Trophoblast cell (in vitro differentiated cells and primary cell): Measurements from ENCODE around the gene CARM1. TPM values are rescaled to one million over a fixed set of nuclear protein-coding genes. Genes with fewer than 3 reads are reported as not detected.

ENCODE experiments used
- DNase-seq, 2 donors: peaks; one replicate each; pipeline ENCODE4 v3.0.0-alpha.2; 2016
- H2AFZ ChIP-seq: 2 replicates; pipeline ENCODE4 v1.6.1; 2013; ENCODE audit warnings: low read length, moderate library complexity, mild to moderate bottlenecking; ENCODE audit not compliant: insufficient read depth, poor library complexity
- H2AK5ac ChIP-seq: 2 replicates; pipeline ENCODE4 v1.6.1; 2013; ENCODE audit warnings: mild to moderate bottlenecking, low read length
- H2BK120ac ChIP-seq: 2 replicates; pipeline ENCODE4 v1.6.1; 2013; ENCODE audit warnings: low read length, mild to moderate bottlenecking, moderate library complexity; ENCODE audit not compliant: insufficient read depth, poor library complexity
- H2BK12ac ChIP-seq: 2 replicates; pipeline ENCODE4 v1.6.1; 2013; ENCODE audit warnings: mild to moderate bottlenecking, low read length, moderate library complexity
- H2BK5ac ChIP-seq: 2 replicates; pipeline ENCODE4 v1.6.1; 2013; ENCODE audit warnings: low read length, low read depth, moderate library complexity, mild to moderate bottlenecking; ENCODE audit not compliant: poor library complexity
- H3K14ac ChIP-seq: 2 replicates; pipeline ENCODE4 v1.6.1; 2013; ENCODE audit warnings: mild to moderate bottlenecking, low read length
- H3K18ac ChIP-seq: 2 replicates; pipeline ENCODE4 v1.6.1; 2013; ENCODE audit warnings: mild to moderate bottlenecking, low read length
- H3K23ac ChIP-seq: 2 replicates; pipeline ENCODE4 v1.6.1; 2013; ENCODE audit warnings: low read length
- H3K27ac ChIP-seq: 2 replicates; pipeline ENCODE4 v1.5.1; 2013; ENCODE audit warnings: low read depth, mild to moderate bottlenecking, inconsistent platforms, low read length, moderate library complexity
- H3K27me3 ChIP-seq: 2 replicates; pipeline ENCODE4 v1.6.1; 2013; ENCODE audit warnings: inconsistent platforms, mild to moderate bottlenecking, low read length, moderate library complexity; ENCODE audit not compliant: insufficient read depth
- H3K36me3 ChIP-seq, 2 experiments: 1 replicate in 1 of 2; 2 replicates in 1 of 2; pipeline ENCODE4 v1.6.1; 2013; ENCODE audit warnings: low read length in 2 of 2, mild to moderate bottlenecking in 2 of 2, moderate library complexity in 1 of 2; ENCODE audit not compliant: insufficient read depth in 2 of 2, control insufficient read depth in 1 of 2
- H3K4ac ChIP-seq: 2 replicates; pipeline ENCODE4 v1.6.1; 2013; ENCODE audit warnings: low read depth, mild to moderate bottlenecking, low read length, moderate library complexity
- H3K4me1 ChIP-seq, 2 experiments: 1 replicate in 1 of 2; 2 replicates in 1 of 2; pipeline ENCODE4 v1.6.1; 2013; ENCODE audit warnings: low read length in 2 of 2, mild to moderate bottlenecking in 2 of 2, moderate library complexity in 1 of 2; ENCODE audit not compliant: insufficient read depth in 2 of 2, control insufficient read depth in 1 of 2
- H3K4me2 ChIP-seq: 2 replicates; pipeline ENCODE4 v1.6.1; 2013; ENCODE audit warnings: inconsistent platforms, mild to moderate bottlenecking, low read length, moderate library complexity
- H3K4me3 ChIP-seq: 2 replicates; pipeline ENCODE4 v1.5.1; 2013; ENCODE audit warnings: mild to moderate bottlenecking, low read depth, low read length, inconsistent platforms
- H3K79me1 ChIP-seq: one replicate; pipeline ENCODE4 v1.6.1; 2013; ENCODE audit warnings: low read length
- H3K79me2 ChIP-seq: 2 replicates; pipeline ENCODE4 v1.6.1; 2013; ENCODE audit warnings: low read length, mild to moderate bottlenecking; ENCODE audit not compliant: control insufficient read depth, insufficient read depth, poor library complexity
- H3K9ac ChIP-seq: 2 replicates; pipeline ENCODE4 v1.6.1; 2013; ENCODE audit warnings: mild to moderate bottlenecking, low read length
- H3K9me3 ChIP-seq: 2 replicates; pipeline ENCODE4 v1.6.1; 2013; ENCODE audit warnings: low read depth, mild to moderate bottlenecking, control low read depth, inconsistent platforms, low read length; ENCODE audit not compliant: insufficient read depth
- H4K12ac ChIP-seq: 2 replicates; pipeline ENCODE4 v1.6.1; 2013; ENCODE audit warnings: low read depth, mild to moderate bottlenecking, low read length, moderate library complexity
- H4K8ac ChIP-seq: 2 replicates; pipeline ENCODE4 v1.6.1; 2013; ENCODE audit warnings: low read depth, mild to moderate bottlenecking, low read length, moderate library complexity
- H4K91ac ChIP-seq: one replicate; pipeline ENCODE4 v1.6.1; 2013; ENCODE audit warnings: low read depth, mild to moderate bottlenecking, low read length, moderate library complexity
- WGBS: extraction: QIAGEN DNeasy Blood & Tissue Kit; methylation state at CpG from one replicate; pipeline ENCODE4 v1.1.7; 2013; ENCODE audit warnings: missing lambda C conversion rate; ENCODE audit not compliant: insufficient read length, insufficient coverage; ENCODE audit errors: extremely low coverage; 5-methylcytosine and 5-hydroxymethylcytosine counted together
- polyA plus RNA-seq: library from polyadenylated mRNA; stranded (reverse); fragments of 200-250 nt; gene quantifications from 2 replicates; pipeline ENCODE4 v1.2.3, GENCODE V29; 2013

CARM1 gene
- 77.7 and 79.2 TPM in 2 replicates for polyA plus RNA-seq

DNA sequence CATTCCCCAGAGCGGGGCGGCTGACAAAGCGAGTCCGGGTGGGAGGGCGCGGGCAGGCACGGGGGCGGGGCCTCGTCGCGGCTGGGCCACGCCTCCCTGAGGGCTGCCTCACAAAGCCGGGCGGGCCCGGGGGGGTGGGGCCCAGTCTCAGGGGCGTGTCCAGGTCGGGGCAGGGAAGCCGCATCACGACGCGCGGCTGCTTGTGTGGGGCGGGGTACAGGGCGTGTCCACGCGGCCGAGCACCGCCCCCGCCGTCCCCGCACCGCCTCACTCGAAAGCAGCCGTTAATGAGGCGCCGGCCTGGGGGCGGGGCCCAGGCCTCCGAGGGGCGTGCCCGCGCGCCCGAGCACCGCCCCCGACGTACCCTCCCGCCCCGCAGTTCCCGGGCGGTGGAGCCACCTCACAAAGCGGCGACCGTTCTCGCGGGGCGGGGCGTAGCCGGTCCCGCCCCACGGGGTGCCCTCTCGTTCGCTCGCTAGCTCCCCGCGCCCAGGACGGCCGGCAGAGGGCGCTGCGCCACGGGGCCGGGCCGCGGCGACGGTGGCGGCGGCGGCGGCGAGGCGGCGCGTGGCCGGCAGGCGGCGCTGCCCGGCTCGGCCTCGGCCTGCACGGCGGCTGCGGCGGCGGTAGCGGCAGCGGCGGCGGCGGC, at the start of gene CARM1:
CARM1 (plus strand) TSS at position 599 of the 649 bp plus-strand sequence. CDS start 150 bp downstream, outside the sequence.
- Histone ChIP-seq H3K27me3 (no peaks in the 10 kb centered on the region), H3K79me2 (peaks cover 17% of the 10 kb centered on the region), H2BK120ac (peak within 1 kb of the TSS; percentile 37), H3K4me2 (peak within 1 kb of the TSS; percentile 98), H2BK5ac (peak within 1 kb of the TSS; percentile 86), H3K4me3 (peak within 1 kb of the TSS; percentile 99), H3K14ac (peak within 1 kb of the TSS; percentile 96), H3K27ac (peak within 1 kb of the TSS; percentile 88), H3K9ac (peak within 1 kb of the TSS; percentile 98), H4K91ac (peak within 1 kb of the TSS; percentile 98), H3K18ac (peak within 1 kb of the TSS; percentile 96), H4K8ac (peak within 1 kb of the TSS; percentile 92), H2BK12ac (peak within 1 kb of the TSS; percentile 33), H3K4ac (peak within 1 kb of the TSS; percentile 99), H2AFZ (peak within 1 kb of the TSS; percentile 82), H3K9me3 (no peaks in the 10 kb centered on the region), H3K36me3 (peaks cover 0 to 2% of the 10 kb centered on the region in 2 experiments), H4K12ac (peak within 1 kb of the TSS; percentile 95), H3K23ac (no peak within 1 kb of the TSS), H2AK5ac (peak within 1 kb of the TSS; percentile 90), H3K79me1 (peaks cover 10% of the 10 kb centered on the region), H3K4me1 (peaks cover 0 to 8% of the 10 kb centered on the region in 2 experiments)
- DNase-seq = peak; percentile 98 to 99
- WGBS = no CpG with 5 or more reads among the region's 99 CpGs

DNA sequence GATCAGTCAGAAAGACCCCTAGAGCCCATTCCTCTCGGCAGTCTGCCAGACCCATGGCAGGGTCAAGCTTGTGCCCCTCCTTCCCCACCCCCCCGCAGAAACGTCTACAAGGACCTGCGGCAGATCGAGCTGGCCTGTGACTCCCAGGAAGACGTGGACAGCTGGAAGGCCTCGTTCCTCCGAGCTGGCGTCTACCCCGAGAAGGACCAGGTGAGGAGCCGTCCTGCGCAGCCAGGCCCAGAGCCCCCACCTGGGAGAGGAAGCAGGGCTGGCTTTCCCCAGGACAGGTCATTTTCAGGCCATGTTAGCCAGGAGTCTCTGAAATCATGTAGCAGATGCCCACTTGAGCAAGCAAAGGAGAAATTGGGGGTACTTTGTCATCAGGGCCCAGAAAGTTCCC, 47.7 kb upstream of the CARM1 start:
- no peaks in the 10 kb centered on the region for H3K79me1 ChIP-seq
- no peak overlapping the region for H3K4me2 ChIP-seq
- H2BK5ac ChIP-seq = no peak overlapping the region
- no peak for DNase-seq
- no peaks in the 10 kb centered on the region for H3K27me3 ChIP-seq
- H2AK5ac ChIP-seq = no peak overlapping the region
- H3K23ac ChIP-seq = no peak overlapping the region
- WGBS = no CpG with 5 or more reads among the region's 12 CpGs
- H2AFZ ChIP-seq = no peak overlapping the region
- no peak overlapping the region for H3K9ac ChIP-seq
- H2BK12ac ChIP-seq = no peak overlapping the region
- H3K4me1 ChIP-seq = no peaks in the 10 kb centered on the region
- H3K14ac ChIP-seq = no peak overlapping the region
- no peak overlapping the region for H3K18ac ChIP-seq
- no peak overlapping the region for H3K4ac ChIP-seq
- no peaks in the 10 kb centered on the region for H3K79me2 ChIP-seq
- peaks cover 3% of the 10 kb centered on the region for H3K9me3 ChIP-seq
- H4K12ac ChIP-seq = no peak overlapping the region
- H3K36me3 ChIP-seq = peaks cover 67 to 69% of the 10 kb centered on the region in 2 experiments
- no peak overlapping the region for H2BK120ac ChIP-seq
- no peak overlapping the region for H3K27ac ChIP-seq
- no peak overlapping the region for H4K8ac ChIP-seq
- H4K91ac ChIP-seq = no peak overlapping the region
- H3K4me3 ChIP-seq = no peak overlapping the region

- Histone ChIP-seq H3K27me3 (no peaks in the 10 kb centered on the region), H3K4me1 (no peaks in the 10 kb centered on the region), H3K14ac (no peak overlapping the region), H4K12ac (no peak overlapping the region), H3K18ac (no peak overlapping the region), H3K36me3 (peaks cover 69 to 71% of the 10 kb centered on the region in 2 experiments), H3K23ac (no peak overlapping the region), H4K91ac (no peak overlapping the region), H2BK12ac (no peak overlapping the region), H3K27ac (no peak overlapping the region), H4K8ac (no peak overlapping the region), H3K79me1 (no peaks in the 10 kb centered on the region), H2AK5ac (no peak overlapping the region), H3K4ac (no peak overlapping the region), H2AFZ (no peak overlapping the region), H3K79me2 (no peaks in the 10 kb centered on the region), H3K4me2 (no peak overlapping the region), H2BK120ac (no peak overlapping the region), H3K4me3 (no peak overlapping the region), H3K9ac (no peak overlapping the region), H2BK5ac (no peak overlapping the region), H3K9me3 (peaks cover 3% of the 10 kb centered on the region)
- no CpG with 5 or more reads among the region's 7 CpGs for WGBS
- peak; percentile 61 to 66 for DNase-seq
Measured at GRCh38 chr19:10826231-10826630, 45.1 kb upstream of the CARM1 start.

DNA sequence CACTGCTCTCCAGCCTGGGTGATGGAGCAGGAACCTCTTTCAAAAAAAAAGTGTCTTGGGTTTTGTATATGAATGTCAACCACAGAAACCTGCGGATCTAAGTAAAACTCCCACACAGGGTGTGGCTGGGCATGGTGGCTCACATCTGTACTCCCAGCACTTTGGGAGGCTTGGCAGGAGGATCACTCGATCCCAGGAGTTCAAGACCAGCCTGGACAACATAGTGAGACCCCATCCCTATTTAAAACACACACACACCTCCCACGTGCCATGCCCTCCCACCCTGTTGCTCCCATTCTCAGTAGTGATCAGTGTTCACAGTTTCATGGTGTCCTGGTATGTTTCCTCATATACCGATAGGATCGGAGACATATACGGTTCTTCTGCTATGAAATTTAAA, 44.5 kb upstream of the CARM1 start:
- Histone ChIP-seq H2BK120ac (no peak overlapping the region), H4K8ac (no peak overlapping the region), H3K14ac (no peak overlapping the region), H2BK5ac (no peak overlapping the region), H4K91ac (no peak overlapping the region), H3K27me3 (no peaks in the 10 kb centered on the region), H3K4ac (no peak overlapping the region), H3K79me1 (no peaks in the 10 kb centered on the region), H3K4me2 (no peak overlapping the region), H2BK12ac (no peak overlapping the region), H3K4me3 (no peak overlapping the region), H2AK5ac (no peak overlapping the region), H3K23ac (no peak overlapping the region), H3K4me1 (no peaks in the 10 kb centered on the region), H3K79me2 (no peaks in the 10 kb centered on the region), H3K18ac (no peak overlapping the region), H3K27ac (no peak overlapping the region), H4K12ac (no peak overlapping the region), H2AFZ (no peak overlapping the region), H3K9ac (no peak overlapping the region), H3K36me3 (peaks cover 71 to 72% of the 10 kb centered on the region in 2 experiments), H3K9me3 (peaks cover under 1% of the 10 kb centered on the region)
- no peak for DNase-seq
- no CpG with 5 or more reads among the region's 6 CpGs for WGBS
